Heart left ventricle (tissue), 16 donors: ENCODE results near the gene PRSS22. TPM values are rescaled to one million over a fixed set of nuclear protein-coding genes. Genes with fewer than 3 reads are reported as not detected.

ENCODE experiments used
- ATAC-seq, 4 donors: fragments of 200-7000 bp; cut with Tn5 transposase; one replicate each; pipeline ENCODE4 v1.9.1; 2020 to 2022; ENCODE audit warnings: moderate library complexity in 4 of 4, mild to moderate bottlenecking in 3 of 4, moderate number of reproducible peaks in 1 of 4
- DNase-seq, 5 donors: peaks; one replicate each; pipeline ENCODE4 v3.0.0-alpha.2; 2020
- H3K27ac ChIP-seq, 12 donors: fragments of 200-600 bp; sonication (generic) in 4 of 12; one replicate each; pipeline versions ENCODE4 v1.5.0 to v1.8.0; 2016 to 2022; ENCODE audit warnings: mild to moderate bottlenecking in 2 of 12
- H3K27me3 ChIP-seq, 9 donors: fragments of 200-600 bp; sonication (generic) in 2 of 9; one replicate each; pipeline versions ENCODE4 v1.5.1 to v1.8.0; 2016 to 2022; ENCODE audit warnings: mild to moderate bottlenecking in 3 of 9
- H3K36me3 ChIP-seq, 9 donors: fragments of 200-600 bp; sonication (generic) in 2 of 9; one replicate each; pipeline versions ENCODE4 v1.5.0 to v1.8.0; 2018 to 2022; ENCODE audit warnings: mild to moderate bottlenecking in 2 of 9
- H3K4me1 ChIP-seq, 12 donors: fragments of 200-600 bp; sonication (generic) in 4 of 12; one replicate each; pipeline versions ENCODE4 v1.5.0 to v1.8.0; 2016 to 2022; ENCODE audit warnings: mild to moderate bottlenecking in 3 of 12
- H3K4me3 ChIP-seq, 12 donors: fragments of 200-600 bp; sonication (generic) in 4 of 12; one replicate each; pipeline versions ENCODE4 v1.5.0 to v1.8.0; 2017 to 2022; ENCODE audit warnings: mild to moderate bottlenecking in 9 of 12, moderate library complexity in 4 of 12
- H3K9me3 ChIP-seq, 12 donors: fragments of 200-600 bp; sonication (generic) in 4 of 12; one replicate each; pipeline versions ENCODE4 v1.5.0 to v1.8.0; 2016 to 2022; ENCODE audit warnings: mild to moderate bottlenecking in 1 of 12
- CTCF ChIP-seq, 12 donors: fragments of 200-600 bp; sonication (generic) in 4 of 12; IDR thresholded peaks; one replicate each; pipeline versions ENCODE4 v1.5.0 to v1.8.0; 2018 to 2022; ENCODE audit warnings: antibody characterized with exemption in 12 of 12, mild to moderate bottlenecking in 5 of 12
- POLR2A ChIP-seq, 2 donors: fragments of 450-650 bp; IDR thresholded peaks; one replicate each; pipeline ENCODE4 v1.6.1; 2017; ENCODE audit warnings: antibody characterized with exemption in 2 of 2, mild to moderate bottlenecking in 2 of 2, moderate library complexity in 2 of 2
- whole genome bisulfite sequencing, 4 donors: extraction: QIAGEN DNeasy Blood & Tissue Kit in 2 of 4; methylation state at CpG; one replicate each; pipeline versions ENCODE4 v1.1.5 to v1.1.7; 2013 to 2018; 5-methylcytosine and 5-hydroxymethylcytosine counted together
- intact Hi-C, 10 donors: fragments of 100-400 bp; cut with DNase I; formaldehyde crosslinking; loops; one replicate each; pipeline versions ENCODE4 v1.11.1 to v1.14.2; 2022
- polyA plus RNA-seq, 2 donors: library from polyadenylated mRNA; stranded (reverse); fragments of 200-250 nt; gene quantifications; one replicate each; pipeline ENCODE4 v1.2.3, GENCODE V29; 2013
- total RNA-seq, 9 donors: library from RNA; depleted of rRNA in 2 of 9; stranded (reverse); fragments of >200 nt in 2 of 9; fragmentation: NEBNext Ultra II Directional in 3 of 9; extraction: Animal tissue kit (Norgen Biotek cat#: 25700) in 3 of 9; gene quantifications; one replicate each; pipeline versions ENCODE4 v1.1.0 to v1.2.4, GENCODE V29; 2016 to 2023
- donor health status: ischemic (EF 13 %, LVEDD 7.1; RV severe dilation, severe dysfunction).
- donor health status: healthy with polysubstance abuse.
- donor health status: DM: no; HTN: yes; CAD: no.
- donor health status: DM: no; HTN: no; CAD: no.
- donor health status: ischemic (EF 25% LVEDD 6.9; RV normal size, moderate dysfunction).
- donor health status: ischemic (EF 25% LVEDD 5.7; RV mildly dilated, moderate dysfunction).
- donor health status: healthy.
- donor health status: DM: yes; HTN: yes; CAD: no.
- donor health status: ischemic (EF 35%, LVEDD 5.7; RV mildly dilated, moderate dysfunction).
- donor health status: nonischemic (EF 11% LVEDD 7.7; RV severe dilation, severe dysfunction).
- donor health status: DM: yes; HTN: yes; CAD: no.
- donor health status: PGD.
- donor health status: ischemic (EF 29% LVEDD 5.4; RV normal size, mild dysfunction).
- donor health status: nonischemic (EF 23%, LVEDD 6.1; RV moderate dilation, normal function).

The PRSS22 gene
- total and polyA plus RNA-seq, 11 donors = not detected

GRCh38 chr16:2859686-2860265 is 1.8 kb upstream of the PRSS22 start:
- intact Hi-C loops = loop anchor here in 3 of 10 donors (10.0 kb wide), 2 partner anchors 65 to 75 kb away; partner anchors contain the start of genes PRSS41 (in 2 of the 3) and PRSS33 (in 1 of the 3)
- ATAC-seq (no peak), DNase-seq (no peak)
- peaks cover 0 to 14% (median under 1%) of the 10 kb centered on the region in 12 donors for H3K9me3 ChIP-seq
- no peak overlapping the region for H3K4me3 ChIP-seq
- 65 to 70% (median 68%) methylated on average over 7 to 10 of the region's 10 CpGs for WGBS, 4 donors
- peaks cover 0 to 8% (median 0%) of the 10 kb centered on the region in 12 donors for H3K4me1 ChIP-seq
- H3K27me3 ChIP-seq = peaks cover 13 to 60% (median 30%) of the 10 kb centered on the region in 9 donors
- TF ChIP-seq CTCF (IDR thresholded peaks at IDR 0.05) (no peak), POLR2A (IDR thresholded peaks at IDR 0.05) (no peak)
- no peaks in the 10 kb centered on the region for H3K36me3 ChIP-seq
- no peak overlapping the region for H3K27ac ChIP-seq

GRCh38 chr16:2858245-2859025 is 465 bp upstream of the PRSS22 start:
- no peak for DNase-seq
- WGBS, 4 donors = 13 to 30% (median 20%) methylated on average over 12 to 23 of the region's 23 CpGs
- peaks cover 13 to 55% (median 28%) of the 10 kb centered on the region in 9 donors for H3K27me3 ChIP-seq
- peak in 1 of 4 donors; percentile 36 for ATAC-seq
- H3K4me1 ChIP-seq = peaks cover 0 to 8% (median 0%) of the 10 kb centered on the region in 12 donors
- intact Hi-C loops = loop anchor here in 2 of 10 donors (10.0 kb wide), 1 partner anchor 64 kb away; the partner anchor contains the start of gene PRSS41 (in 2 of the 2)
- TF ChIP-seq CTCF (IDR thresholded peaks at IDR 0.05) = no peak
- no peak for TF ChIP-seq POLR2A (IDR thresholded peaks at IDR 0.05)
- H3K4me3 ChIP-seq = no peak overlapping the region
- peaks cover 0 to 24% (median 2%) of the 10 kb centered on the region in 12 donors for H3K9me3 ChIP-seq
- H3K36me3 ChIP-seq = no peaks in the 10 kb centered on the region
- no peak overlapping the region for H3K27ac ChIP-seq

GRCh38 chr16:2856686-2857450 is 1.1 kb downstream of the PRSS22 start:
- Histone ChIP-seq H3K4me3 (peak overlapping the region in 1 of 12 donors; percentile 26), H3K27ac (no peak overlapping the region), H3K4me1 (peaks cover 0 to 8% (median 0%) of the 10 kb centered on the region in 12 donors), H3K36me3 (no peaks in the 10 kb centered on the region), H3K9me3 (peaks cover 0 to 24% (median 2%) of the 10 kb centered on the region in 12 donors), H3K27me3 (peaks cover 13 to 60% (median 39%) of the 10 kb centered on the region in 9 donors)
- 77 to 85% (median 82%) methylated on average over 17 to 24 of the region's 24 CpGs for WGBS, 4 donors
- DNase-seq (no peak), ATAC-seq (no peak)
- intact Hi-C loops = loop anchor here in 2 of 10 donors (10.0 kb wide), 1 partner anchor 62 kb away; the partner anchor contains the start of gene PRSS41 (in 2 of the 2)
- TF ChIP-seq CTCF (IDR thresholded peaks at IDR 0.05) (no peak), POLR2A (IDR thresholded peaks at IDR 0.05) (no peak)
